H1 (cell line): ENCODE measurements around the gene CCDC112. TPM values are rescaled to one million over a fixed set of nuclear protein-coding genes. Genes with fewer than 3 reads are reported as not detected.

Experiments used
- CTCF ChIA-PET: fragments of 300-600 bp; sonication (Branson Sonifier 250); formaldehyde crosslinking; loops from one replicate; lab custom pipeline; 2021; ENCODE audit not compliant: partially characterized antibody; lab: Charles Lee
- POLR2A ChIA-PET: fragments of 300-600 bp; sonication (Branson Sonifier 250); formaldehyde crosslinking; loops from one replicate; lab custom pipeline; 2021; ENCODE audit warnings: inconsistent platforms; ENCODE audit not compliant: partially characterized antibody; lab: Charles Lee
- DNase-seq, 2 experiments: peaks; one replicate each; pipeline versions ENCODE4 v3.0.0 to v3.0.0-alpha.2; 2010 to 2022; ENCODE audit warnings: low spot score in 2 of 2, low read depth in 1 of 2, mixed read lengths in 1 of 2
- FAIRE-seq: peaks from 2 replicates; lab custom pipeline; 2011; peaks lifted over from hg19 to GRCh38; lab: Jason Lieb, UNC
- H2AFZ ChIP-seq: 2 replicates; pipeline ENCODE4 v1.8.1; 2012; ENCODE audit warnings: low read length, inconsistent platforms
- H2AK5ac ChIP-seq: 2 replicates; pipeline ENCODE4 v1.6.1; 2013; ENCODE audit warnings: low read depth, low read length
- H2BK120ac ChIP-seq: replicated peaks from 2 replicates; pipeline ENCODE3; 2013; ENCODE audit warnings: low read depth, low read length, inconsistent platforms
- H2BK12ac ChIP-seq: 2 replicates; pipeline ENCODE4 v1.6.1; 2013; ENCODE audit warnings: low read depth, low read length
- H2BK15ac ChIP-seq: 2 replicates; pipeline ENCODE4 v1.6.1; 2013; ENCODE audit warnings: low read length
- H2BK20ac ChIP-seq: 2 replicates; pipeline ENCODE4 v1.6.1; 2013; ENCODE audit warnings: low read length
- H2BK5ac ChIP-seq: 2 replicates; pipeline ENCODE4 v1.6.1; 2013; ENCODE audit warnings: low read depth, low read length
- H3K14ac ChIP-seq: 2 replicates; pipeline ENCODE4 v1.6.1; 2013; ENCODE audit warnings: inconsistent platforms; ENCODE audit not compliant: insufficient read length
- H3K18ac ChIP-seq: 2 replicates; pipeline ENCODE4 v1.6.1; 2013; ENCODE audit warnings: low read length; ENCODE audit errors: extremely low read depth
- H3K23ac ChIP-seq: 2 replicates; pipeline ENCODE4 v1.6.1; 2013; ENCODE audit warnings: inconsistent platforms; ENCODE audit not compliant: insufficient read length
- H3K23me2 ChIP-seq: 2 replicates; pipeline ENCODE4 v1.6.1; 2013; ENCODE audit warnings: low read depth, low read length
- H3K27ac ChIP-seq: 2 replicates; pipeline ENCODE4 v1.6.1; 2011; ENCODE audit warnings: low read depth, low read length, inconsistent platforms
- H3K27me3 ChIP-seq, 4 experiments: replicated peaks in 1 of 4; 1 replicate in 1 of 4; 2 replicates in 3 of 4; pipeline versions ENCODE4 v1.6.1 to v1.8.1; 2011 to 2013; ENCODE audit warnings: low read length in 3 of 4, mild to moderate bottlenecking in 3 of 4, inconsistent platforms in 2 of 4, mixed read lengths in 2 of 4, moderate library complexity in 1 of 4; ENCODE audit not compliant: control insufficient read depth in 3 of 4, insufficient read depth in 3 of 4; ENCODE audit errors: extremely low read depth in 1 of 4
- H3K36me3 ChIP-seq, 4 experiments: 2 replicates each; pipeline versions ENCODE4 v1.6.1 to v1.8.1; 2011 to 2013; ENCODE audit warnings: mild to moderate bottlenecking in 4 of 4, low read length in 3 of 4, moderate library complexity in 2 of 4, control low read depth in 1 of 4, inconsistent platforms in 1 of 4; ENCODE audit not compliant: insufficient read depth in 4 of 4, control insufficient read depth in 2 of 4
- H3K4ac ChIP-seq: replicated peaks from 2 replicates; pipeline ENCODE3; 2013; ENCODE audit warnings: low read length, low read depth, mixed read lengths, inconsistent platforms; ENCODE audit not compliant: insufficient read length
- H3K4me1 ChIP-seq, 4 experiments: replicated peaks in 1 of 4; 1 replicate in 1 of 4; 2 replicates in 3 of 4; pipeline versions ENCODE4 v1.6.1 to v1.8.1; 2011 to 2013; ENCODE audit warnings: low read length in 3 of 4, inconsistent platforms in 2 of 4, mixed read lengths in 1 of 4; ENCODE audit not compliant: insufficient read depth in 4 of 4, control insufficient read depth in 3 of 4
- H3K4me2 ChIP-seq, 2 experiments: 2 replicates each; pipeline versions ENCODE4 v1.6.1 to v1.8.1; 2011 to 2013; ENCODE audit warnings: low read depth in 2 of 2, low read length in 2 of 2, control low read depth in 1 of 2, inconsistent platforms in 1 of 2, mild to moderate bottlenecking in 1 of 2; ENCODE audit not compliant: insufficient read depth in 1 of 2
- H3K4me3 ChIP-seq, 4 experiments: fragments of 200-600, 300-600 bp in 1 of 4; sonication (generic), shearing (Covaris generic), sonication (Bioruptor Twin) in 1 of 4; 2 replicates each; pipeline versions ENCODE4 v1.5.1 to v1.8.1; 2011 to 2016; ENCODE audit warnings: low read length in 4 of 4, low read depth in 3 of 4, control low read depth in 2 of 4, inconsistent platforms in 2 of 4, mild to moderate bottlenecking in 2 of 4, mixed read lengths in 1 of 4, moderate library complexity in 1 of 4; ENCODE audit not compliant: insufficient read depth in 2 of 4; ENCODE audit errors: extremely low read depth in 1 of 4
- H3K56ac ChIP-seq: replicated peaks from 2 replicates; pipeline ENCODE3; 2013; ENCODE audit warnings: low read depth, mild to moderate bottlenecking, mixed read lengths, low read length, inconsistent platforms; ENCODE audit not compliant: insufficient read length
- H3K79me1 ChIP-seq: 2 replicates; pipeline ENCODE4 v1.6.1; 2013; ENCODE audit warnings: low read depth, low read length, control low read depth
- H3K79me2 ChIP-seq, 2 experiments: 2 replicates each; pipeline versions ENCODE4 v1.6.1 to v1.8.1; 2012 to 2013; ENCODE audit warnings: low read length in 2 of 2, mild to moderate bottlenecking in 2 of 2, inconsistent platforms in 1 of 2; ENCODE audit not compliant: insufficient read depth in 2 of 2, control insufficient read depth in 1 of 2
- H3K9ac ChIP-seq, 4 experiments: replicated peaks in 1 of 4; 1 replicate in 1 of 4; 2 replicates in 3 of 4; pipeline versions ENCODE4 v1.6.1 to v1.8.1; 2011 to 2013; ENCODE audit warnings: low read depth in 3 of 4, low read length in 3 of 4, control low read depth in 2 of 4, mild to moderate bottlenecking in 2 of 4, moderate library complexity in 2 of 4, inconsistent platforms in 1 of 4; ENCODE audit errors: extremely low read depth in 1 of 4
- H3K9me3 ChIP-seq, 2 experiments: 2 replicates each; pipeline versions ENCODE4 v1.6.1 to v1.8.1; 2012 to 2013; ENCODE audit warnings: mild to moderate bottlenecking in 2 of 2, moderate library complexity in 2 of 2, control low read depth in 1 of 2, inconsistent platforms in 1 of 2, low read depth in 1 of 2, low read length in 1 of 2, mixed read lengths in 1 of 2; ENCODE audit not compliant: insufficient read depth in 2 of 2
- H4K20me1 ChIP-seq, 2 experiments: replicated peaks in 1 of 2; 2 replicates each; pipeline versions ENCODE3 to v1.8.1; 2011 to 2013; ENCODE audit warnings: inconsistent platforms in 2 of 2, low read length in 2 of 2, mild to moderate bottlenecking in 1 of 2; ENCODE audit not compliant: insufficient read depth in 2 of 2, control insufficient read depth in 1 of 2
- H4K5ac ChIP-seq: 2 replicates; pipeline ENCODE4 v1.6.1; 2013; ENCODE audit warnings: low read length, low read depth, mixed read lengths, inconsistent platforms; ENCODE audit not compliant: insufficient read length
- H4K8ac ChIP-seq: 2 replicates; pipeline ENCODE4 v1.8.0; 2013; ENCODE audit warnings: mild to moderate bottlenecking, moderate library complexity, low read length, inconsistent platforms; ENCODE audit not compliant: insufficient read depth; ENCODE audit errors: extremely low read depth
- H4K91ac ChIP-seq: replicated peaks from 2 replicates; pipeline ENCODE3; 2013; ENCODE audit warnings: low read length, mixed read lengths, inconsistent platforms; ENCODE audit not compliant: insufficient read length
- ASH2L ChIP-seq: fragments of 200-600, 300-600 bp; sonication (generic); IDR thresholded peaks from one replicate; pipeline ENCODE4 v1.7.1; 2017; ENCODE audit warnings: low read length
- CTCF ChIP-seq, 3 experiments: IDR thresholded peaks; 1 replicate in 2 of 3; 2 replicates in 1 of 3; pipeline versions ENCODE4 v1.5.1 to v1.6.1; 2011; ENCODE audit warnings: low read length in 3 of 3, mild to moderate bottlenecking in 3 of 3, inconsistent platforms in 2 of 3, low read depth in 1 of 3, moderate library complexity in 1 of 3; ENCODE audit not compliant: insufficient read depth in 1 of 3; ENCODE audit errors: control extremely low read depth in 1 of 3
- E2F6 ChIP-seq: IDR thresholded peaks from 2 replicates; pipeline ENCODE4 v1.6.1; 2012; ENCODE audit warnings: inconsistent platforms
- GABPA ChIP-seq: IDR thresholded peaks from 2 replicates; pipeline ENCODE4 v1.6.1; 2011; ENCODE audit warnings: mild to moderate bottlenecking, low read length, moderate library complexity, borderline replicate concordance; ENCODE audit not compliant: insufficient read depth
- JUND ChIP-seq: IDR thresholded peaks from 2 replicates; pipeline ENCODE4 v1.6.1; 2011; ENCODE audit warnings: mild to moderate bottlenecking, improper control_type of control experiment, low read length
- RFX5 ChIP-seq: IDR thresholded peaks from 2 replicates; pipeline ENCODE4 v1.6.1; 2011; ENCODE audit warnings: low read depth, low read length, improper control_type of control experiment, borderline replicate concordance
- TBP ChIP-seq: IDR thresholded peaks from 2 replicates; pipeline ENCODE4 v1.6.1; 2011; ENCODE audit warnings: low read depth, low read length, improper control_type of control experiment
- TCF12 ChIP-seq: IDR thresholded peaks from 2 replicates; pipeline ENCODE4 v1.6.1; 2011; ENCODE audit warnings: low read depth, mild to moderate bottlenecking, low read length
- ZNF274 ChIP-seq: IDR thresholded peaks from 2 replicates; pipeline ENCODE4 v1.7.0; 2012; ENCODE audit warnings: low read length, borderline replicate concordance; ENCODE audit errors: extremely low read depth
- WGBS, 2 experiments: shearing (Covaris generic) in 1 of 2; methylation state at CpG; one replicate each; pipeline versions ENCODE4 v1.1.6 to v1.1.7; 2013 to 2015; ENCODE audit warnings: low lambda C conversion rate in 2 of 2, mixed read lengths in 2 of 2, inconsistent platforms in 1 of 2, low coverage in 1 of 2, missing lambda C conversion rate in 1 of 2; ENCODE audit not compliant: insufficient replicate concordance in 2 of 2, insufficient coverage in 1 of 2, insufficient read length in 1 of 2; ENCODE audit errors: extremely low coverage in 1 of 2, missing lambda C conversion rate in 1 of 2; 5-methylcytosine and 5-hydroxymethylcytosine counted together
- polyA plus RNA-seq, 7 experiments: library from polyadenylated mRNA; depleted of rRNA in 3 of 7; stranded (reverse) in 5 of 7; unstranded in 2 of 7; fragments of >200 nt in 5 of 7; fragments of 200-250 nt in 2 of 7; gene quantifications; 1 replicate in 5 of 7; 2 replicates in 1 of 7; 4 replicates in 1 of 7; pipeline versions ENCODE4 v1.2.1 to v1.2.3, GENCODE V29; 2011 to 2013; ENCODE audit warnings: missing spikeins in 2 of 7, mixed read lengths in 2 of 7
- total RNA-seq: library from RNA; stranded (reverse); fragmentation: NEBNext Ultra II Directional; extraction: Animal tissue kit (Norgen Biotek cat#: 25700); gene quantifications from 2 replicates; pipeline ENCODE4 v1.2.1, GENCODE V29; 2021

CCDC112 gene
- total and polyA plus RNA-seq, 2 of the 8 experiments (the other 6 are each of a cell fraction or from before 2014, with no cell fraction given): 3.3 to 15.6 TPM

GRCh38 chr5:115241881-115242642, 54.4 kb downstream of the CCDC112 start:
- no peaks in the 10 kb centered on the region for H3K4me1 ChIP-seq
- H4K5ac ChIP-seq: no peak overlapping the region
- no peak overlapping the region for H2BK5ac ChIP-seq
- no peak overlapping the region for H3K56ac ChIP-seq
- no peak overlapping the region for H2BK20ac ChIP-seq
- H3K27ac ChIP-seq: no peak overlapping the region
- H3K9ac ChIP-seq: no peak overlapping the region
- H2BK15ac ChIP-seq: no peak overlapping the region
- H3K4me2 ChIP-seq: no peak overlapping the region
- CTCF ChIA-PET: interaction anchor here (0.7 to 2.7 kb wide), 5 partner anchors 135 to 343 kb away, joined by 3 to 12 read pairs (median 5); no protein-coding TSS in a partner anchor
- H3K4ac ChIP-seq: no peak overlapping the region
- POLR2A ChIA-PET: no interaction called here
- H2BK120ac ChIP-seq: no peak overlapping the region
- H3K27me3 ChIP-seq: peaks cover 0 to 1% (median 0%) of the 10 kb centered on the region in 4 experiments; a peak in 1 of 7 replicates
- DNase-seq: no peak
- H3K23ac ChIP-seq: no peak overlapping the region
- no peaks in the 10 kb centered on the region for H3K23me2 ChIP-seq
- H3K79me2 ChIP-seq: no peaks in the 10 kb centered on the region; a peak in 1 of 4 replicates
- H3K79me1 ChIP-seq: no peaks in the 10 kb centered on the region; the same call in 1 of the 2 replicates
- H3K36me3 ChIP-seq: peaks cover 0 to 15% (median 2%) of the 10 kb centered on the region in 4 experiments; a peak in 2 of 8 replicates
- H2BK12ac ChIP-seq: no peak overlapping the region
- WGBS, 2 experiments: 90% methylated on average over 4 of the region's 4 CpGs; no CpG with 5 or more reads in 1 of the 2 experiments
- no peak overlapping the region for H3K18ac ChIP-seq
- no peak for FAIRE-seq
- no peak overlapping the region for H4K8ac ChIP-seq
- H3K9me3 ChIP-seq: no peaks in the 10 kb centered on the region
- H3K14ac ChIP-seq: no peak overlapping the region
- H3K4me3 ChIP-seq: no peak overlapping the region
- H4K20me1 ChIP-seq: peaks cover 0 to 3% of the 10 kb centered on the region in 2 experiments
- no peak overlapping the region for H2AK5ac ChIP-seq
- no peak overlapping the region for H2AFZ ChIP-seq
- no peak overlapping the region for H4K91ac ChIP-seq
- no peak for TF ChIP-seq CTCF (IDR thresholded peaks at IDR 0.05; ENCODE audit: control extremely low read depth in 1 of 3, insufficient read depth in 1 of 3, low read depth in 1 of 3, low read length in 3 of 3)
- no peak for TF ChIP-seq TCF12
- no peak for TF ChIP-seq ZNF274
- TF ChIP-seq RFX5: no peak
- no peak for TF ChIP-seq E2F6
- TF ChIP-seq TBP: no peak
- no peak for TF ChIP-seq JUND
- no peak for TF ChIP-seq GABPA
- no peak for TF ChIP-seq ASH2L
